Endothelial cell of umbilical vein (primary cell): ENCODE data around the gene UCKL1. TPM values are rescaled to one million over a fixed set of nuclear protein-coding genes. Genes with fewer than 3 reads are reported as not detected.

Source experiments
- BruUV-seq: library from RNA; stranded (reverse); fragments of 400-500 nt; replicated peaks from 2 replicates; lab custom pipeline; 2021; lab: Mats Ljungman, UMichigan
- CTCF ChIA-PET: fragments of 300-600, 350-600 bp; sonication (Branson Sonifier 250); formaldehyde crosslinking; loops from one replicate; lab custom pipeline; 2021; ENCODE audit warnings: antibody characterized with exemption, inconsistent platforms; lab: Charles Lee
- POLR2A ChIA-PET: fragments of 300-600, 350-600 bp; sonication (Branson Sonifier 250); formaldehyde crosslinking; loops from one replicate; lab custom pipeline; 2021; ENCODE audit warnings: antibody characterized with exemption, inconsistent platforms; lab: Charles Lee
- DNase-seq: peaks from one replicate; pipeline ENCODE4 v3.0.0-alpha.2; 2011; ENCODE audit warnings: low read depth, low spot score
- FAIRE-seq: peaks from 2 replicates; lab custom pipeline; 2011; peaks lifted over from hg19 to GRCh38; lab: Jason Lieb, UNC
- H2AFZ ChIP-seq: 2 replicates; pipeline ENCODE4 v1.6.0; 2012; ENCODE audit warnings: low read depth, low read length, control low read depth, inconsistent platforms
- H3K27ac ChIP-seq: 2 replicates; pipeline ENCODE4 v1.5.1; 2011; ENCODE audit warnings: low read depth, mild to moderate bottlenecking, control low read depth, low read length, moderate library complexity; ENCODE audit not compliant: insufficient read depth
- H3K27me3 ChIP-seq, 2 experiments: 2 replicates each; pipeline versions ENCODE4 v1.6.0 to v1.6.1; 2011; ENCODE audit warnings: low read length in 2 of 2, mixed read lengths in 1 of 2; ENCODE audit not compliant: control insufficient read depth in 2 of 2, insufficient read depth in 2 of 2
- H3K36me3 ChIP-seq, 2 experiments: 2 replicates in 1 of 2; 3 replicates in 1 of 2; pipeline ENCODE4 v1.5.1; 2011; ENCODE audit warnings: low read length in 2 of 2, mild to moderate bottlenecking in 1 of 2, moderate library complexity in 1 of 2; ENCODE audit not compliant: control insufficient read depth in 2 of 2, insufficient read depth in 2 of 2; ENCODE audit errors: extremely low read depth in 1 of 2
- H3K4me1 ChIP-seq: 3 replicates; pipeline ENCODE4 v1.5.1; 2011; ENCODE audit warnings: mild to moderate bottlenecking, low read length; ENCODE audit not compliant: control insufficient read depth, insufficient read depth; ENCODE audit errors: extremely low read depth
- H3K4me2 ChIP-seq: 2 replicates; pipeline ENCODE4 v1.6.1; 2011; ENCODE audit warnings: low read length, control low read depth, mixed read lengths; ENCODE audit not compliant: insufficient read depth
- H3K4me3 ChIP-seq, 3 experiments: fragments of 200-600 bp in 1 of 3; sonication (generic), shearing (Covaris generic) in 1 of 3; replicated peaks in 1 of 3; 2 replicates each; pipeline ENCODE4 v1.5.1; 2011 to 2016; ENCODE audit warnings: control low read depth in 3 of 3, low read length in 3 of 3, mild to moderate bottlenecking in 2 of 3, inconsistent platforms in 1 of 3, low read depth in 1 of 3, moderate library complexity in 1 of 3; ENCODE audit not compliant: insufficient read depth in 1 of 3
- H3K79me2 ChIP-seq: 2 replicates; pipeline ENCODE4 v1.6.0; 2012; ENCODE audit warnings: low read length, inconsistent platforms; ENCODE audit not compliant: control insufficient read depth, insufficient read depth
- H3K9ac ChIP-seq: replicated peaks from 2 replicates; pipeline ENCODE3; 2011; ENCODE audit warnings: low read length, control low read depth; ENCODE audit not compliant: insufficient read depth; ENCODE audit errors: extremely low read depth
- H3K9me1 ChIP-seq: replicated peaks from 3 replicates; pipeline ENCODE4 v1.6.0; 2011; ENCODE audit warnings: mild to moderate bottlenecking, low read length; ENCODE audit not compliant: control insufficient read depth, insufficient read depth; ENCODE audit errors: extremely low read depth
- H3K9me3 ChIP-seq: replicated peaks from 2 replicates; pipeline ENCODE4 v1.5.1; 2012; ENCODE audit warnings: low read length, inconsistent platforms; ENCODE audit not compliant: control insufficient read depth, insufficient read depth
- H4K20me1 ChIP-seq: replicated peaks from 2 replicates; pipeline ENCODE3; 2011; ENCODE audit warnings: mild to moderate bottlenecking, low read length; ENCODE audit not compliant: control insufficient read depth, insufficient read depth; ENCODE audit errors: extremely low read depth
- EZH2 ChIP-seq: IDR thresholded peaks from 2 replicates; pipeline ENCODE4 v1.6.1; 2012; ENCODE audit warnings: borderline replicate concordance, low read depth, mild to moderate bottlenecking, moderate library complexity, low read length, inconsistent platforms; ENCODE audit not compliant: severe bottlenecking
- FOS ChIP-seq: IDR thresholded peaks from 2 replicates; pipeline ENCODE4 v1.6.1; 2011; ENCODE audit warnings: mild to moderate bottlenecking, low read length, moderate library complexity, borderline replicate concordance; ENCODE audit not compliant: insufficient read depth
- GATA2 ChIP-seq: IDR thresholded peaks from 2 replicates; pipeline ENCODE4 v1.7.0; 2011; ENCODE audit warnings: low read depth, mild to moderate bottlenecking, moderate library complexity, mixed read lengths, low read length; ENCODE audit not compliant: insufficient read length, insufficient read depth
- JUN ChIP-seq: IDR thresholded peaks from 2 replicates; pipeline ENCODE4 v1.6.1; 2011; ENCODE audit warnings: borderline replicate concordance, low read depth; ENCODE audit not compliant: insufficient read length, insufficient read depth
- MYC ChIP-seq: IDR thresholded peaks from one replicate; pipeline ENCODE4 v1.6.1; 2011; ENCODE audit warnings: mild to moderate bottlenecking, low read depth, low read length
- POLR2A ChIP-seq: IDR thresholded peaks from 2 replicates; pipeline ENCODE4 v1.6.1; 2012; ENCODE audit warnings: low read depth, mild to moderate bottlenecking, control low read depth, low read length
- POLR2AphosphoS5 ChIP-seq: IDR thresholded peaks from 2 replicates; pipeline ENCODE4 v1.6.1; 2012; ENCODE audit warnings: low read depth, mild to moderate bottlenecking, control low read depth, low read length, moderate library complexity; ENCODE audit not compliant: insufficient read depth
- dilution Hi-C: fragments of 300-500 bp; cut with MboI; formaldehyde crosslinking; loops from one replicate; pipeline ENCODE4 v1.15.0; 2019; ENCODE audit warnings: low sequenced_read_pairs; ENCODE audit not compliant: extremely low pct_ligation_motif_present
- intact Hi-C: fragments of 100-400 bp; cut with micrococcal nuclease; formaldehyde crosslinking; loops from one replicate; pipeline ENCODE4 v1.10.0; 2022
- polyA plus RNA-seq, 4 experiments: library from polyadenylated mRNA; depleted of rRNA in 3 of 4; stranded (reverse) in 3 of 4; unstranded in 1 of 4; fragments of >200 nt; gene quantifications; 2 replicates each; pipeline versions ENCODE4 v1.2.1 to v1.2.3, GENCODE V29; 2011 to 2012; ENCODE audit warnings: missing spikeins in 1 of 4
- total RNA-seq: library from RNA; stranded (reverse); gene quantifications from 2 replicates; pipeline ENCODE4 v1.2.3, GENCODE V29; 2021
- TF ChIP-seq, protein P1 (sequence below): IDR thresholded peaks from 2 replicates; pipeline ENCODE4 v1.6.1; 2011; ENCODE audit not compliant: insufficient read depth, insufficient read length
- TF ChIP-seq, protein P2 (sequence below), 2 donors: IDR thresholded peaks; 1 replicate in 1 of 2; 2 replicates in 1 of 2; pipeline ENCODE4 v1.5.1; 2011; ENCODE audit warnings: low read length in 2 of 2, mild to moderate bottlenecking in 2 of 2, moderate library complexity in 2 of 2, control low read depth in 1 of 2, inconsistent platforms in 1 of 2, low read depth in 1 of 2; ENCODE audit not compliant: insufficient read depth in 1 of 2; ENCODE audit errors: extremely low read depth in 1 of 2

UCKL1 gene
- total and polyA plus RNA-seq, 2 donors (not counting 3 experiments of a cell fraction or from before 2014, with no cell fraction given): 51.1 to 78.8 TPM

DNA sequence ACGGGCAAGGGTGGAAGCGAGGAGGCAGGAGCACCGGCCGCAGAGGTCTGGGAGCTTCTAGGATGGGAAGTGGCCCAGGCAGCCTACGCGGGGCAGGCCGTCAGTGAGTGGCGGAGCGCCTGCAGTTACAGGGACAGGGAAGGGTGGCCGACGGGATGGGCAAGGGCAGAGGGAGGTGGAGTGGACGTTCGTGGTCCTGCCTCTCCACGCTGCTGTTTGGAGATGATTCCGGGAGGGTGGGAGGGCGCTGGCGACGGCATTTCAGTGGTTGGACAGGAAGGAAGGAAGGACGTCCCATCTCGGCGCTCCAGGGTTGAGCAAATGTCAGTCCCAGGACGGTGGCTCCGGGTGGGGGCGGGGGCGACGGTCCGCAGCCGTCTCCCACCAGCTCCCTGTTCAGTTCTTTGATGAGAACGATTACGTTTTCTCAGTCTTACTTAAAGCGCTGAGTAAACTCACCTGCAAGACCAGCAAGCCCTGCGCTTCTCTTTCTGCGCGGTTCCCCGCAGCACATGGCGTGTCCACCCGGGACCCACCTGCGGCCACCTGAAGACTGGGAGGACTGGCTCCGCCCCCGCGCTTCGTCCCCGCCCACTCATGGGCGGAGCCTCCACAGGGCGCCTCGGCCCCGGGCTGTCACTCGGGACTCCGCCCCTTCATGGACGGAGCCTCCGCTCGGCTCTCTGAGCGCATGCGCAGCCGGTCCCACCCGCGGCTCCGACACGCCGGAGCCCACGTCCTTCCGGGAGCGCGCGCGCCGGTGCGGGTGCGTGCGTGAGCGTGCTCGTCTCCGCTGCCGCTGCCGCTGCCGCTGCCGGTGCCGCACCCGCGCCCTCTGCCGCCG, 61.6 kb downstream of the UCKL1 start, which contains the start of gene DNAJC5:
Gene DNAJC5 (plus strand): TSS at position 769 of the 844 bp plus-strand sequence. CDS start 33,220 bp downstream, outside the sequence.
- intact Hi-C loops (loop anchor here (1.0 to 10.0 kb wide), 3 partner anchors 21 to 160 kb away; partner anchors contain the start of gene TPD52L2), dilution Hi-C loops (no loop called here)
- BruUV-seq: no TSS peak
- no peaks in the 10 kb centered on the region for H3K9me3 ChIP-seq
- TF ChIP-seq POLR2AphosphoS5: peak; percentile 81
- no peak for TF ChIP-seq FOS
- TF ChIP-seq POLR2A: no peak
- H3K4me2 ChIP-seq: peak within 1 kb of the TSS; percentile 96
- DNase-seq (peak; percentile 91), FAIRE-seq (peak; percentile 95)
- H3K9me1 ChIP-seq: no peaks in the 10 kb centered on the region
- no peaks in the 10 kb centered on the region for H3K27me3 ChIP-seq
- peak within 1 kb of the TSS; percentile 67 for H2AFZ ChIP-seq
- H3K4me1 ChIP-seq: peaks cover 14% of the 10 kb centered on the region
- peak within 1 kb of the TSS; percentile 66 for H3K27ac ChIP-seq
- peak within 1 kb of the TSS; percentile 72 for H3K9ac ChIP-seq
- H3K79me2 ChIP-seq: peaks cover 43% of the 10 kb centered on the region
- ChIA-PET POLR2A (no interaction called here), CTCF (interaction anchor here (0.8 to 1.8 kb wide), 6 partner anchors 21 to 356 kb away, joined by 3 to 11 read pairs (median 4); partner anchors contain the start of genes LKAAEAR1 and SAMD10)
- peaks cover 14 to 27% of the 10 kb centered on the region in 2 experiments for H3K36me3 ChIP-seq
- H4K20me1 ChIP-seq: peaks cover 13% of the 10 kb centered on the region
- H3K4me3 ChIP-seq: peak within 1 kb of the TSS; percentile 67 to 98 (median 86)

DNA sequence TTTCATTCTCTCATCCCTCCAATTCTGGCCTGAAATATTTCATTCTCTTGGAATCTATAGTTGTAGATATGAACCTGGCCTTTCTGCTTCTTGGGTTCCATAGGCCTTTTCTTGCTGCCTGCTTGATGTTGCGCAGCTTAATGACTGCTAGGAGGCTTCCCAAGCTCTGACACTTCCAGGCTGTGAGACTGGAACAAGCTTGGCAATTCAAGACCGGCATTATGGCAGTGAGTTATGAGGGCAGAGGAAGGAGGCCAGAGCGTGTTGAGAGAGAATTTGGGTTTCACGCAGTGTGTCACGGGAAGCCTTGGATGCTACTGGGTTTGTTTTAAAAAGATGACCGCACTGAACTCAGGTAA, 62.2 kb downstream of the UCKL1 start:
- Histone ChIP-seq H3K4me3 (no peak overlapping the region), H3K27me3 (no peaks in the 10 kb centered on the region), H3K9ac (no peak overlapping the region), H3K9me3 (no peaks in the 10 kb centered on the region), H3K4me2 (no peak overlapping the region), H2AFZ (peak overlapping the region; percentile 67), H3K27ac (no peak overlapping the region), H3K4me1 (peaks cover 14% of the 10 kb centered on the region), H3K9me1 (no peaks in the 10 kb centered on the region), H3K79me2 (peaks cover 37% of the 10 kb centered on the region), H4K20me1 (peaks cover 10% of the 10 kb centered on the region), H3K36me3 (peaks cover 15 to 32% of the 10 kb centered on the region in 2 experiments)
- intact Hi-C loops (loop anchor here (1.0 to 10.0 kb wide), 3 partner anchors 21 to 161 kb away; partner anchors contain the start of gene TPD52L2), dilution Hi-C loops (no loop called here)
- BruUV-seq: no TSS peak
- TF ChIP-seq FOS: no peak
- TF ChIP-seq MYC: no peak
- TF ChIP-seq, protein P1, sequence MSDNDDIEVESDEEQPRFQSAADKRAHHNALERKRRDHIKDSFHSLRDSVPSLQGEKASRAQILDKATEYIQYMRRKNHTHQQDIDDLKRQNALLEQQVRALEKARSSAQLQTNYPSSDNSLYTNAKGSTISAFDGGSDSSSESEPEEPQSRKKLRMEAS: no peak
- no peak for TF ChIP-seq EZH2
- no peak for TF ChIP-seq GATA2
- TF ChIP-seq POLR2AphosphoS5: no peak
- TF ChIP-seq POLR2A: no peak
- TF ChIP-seq, protein P2, sequence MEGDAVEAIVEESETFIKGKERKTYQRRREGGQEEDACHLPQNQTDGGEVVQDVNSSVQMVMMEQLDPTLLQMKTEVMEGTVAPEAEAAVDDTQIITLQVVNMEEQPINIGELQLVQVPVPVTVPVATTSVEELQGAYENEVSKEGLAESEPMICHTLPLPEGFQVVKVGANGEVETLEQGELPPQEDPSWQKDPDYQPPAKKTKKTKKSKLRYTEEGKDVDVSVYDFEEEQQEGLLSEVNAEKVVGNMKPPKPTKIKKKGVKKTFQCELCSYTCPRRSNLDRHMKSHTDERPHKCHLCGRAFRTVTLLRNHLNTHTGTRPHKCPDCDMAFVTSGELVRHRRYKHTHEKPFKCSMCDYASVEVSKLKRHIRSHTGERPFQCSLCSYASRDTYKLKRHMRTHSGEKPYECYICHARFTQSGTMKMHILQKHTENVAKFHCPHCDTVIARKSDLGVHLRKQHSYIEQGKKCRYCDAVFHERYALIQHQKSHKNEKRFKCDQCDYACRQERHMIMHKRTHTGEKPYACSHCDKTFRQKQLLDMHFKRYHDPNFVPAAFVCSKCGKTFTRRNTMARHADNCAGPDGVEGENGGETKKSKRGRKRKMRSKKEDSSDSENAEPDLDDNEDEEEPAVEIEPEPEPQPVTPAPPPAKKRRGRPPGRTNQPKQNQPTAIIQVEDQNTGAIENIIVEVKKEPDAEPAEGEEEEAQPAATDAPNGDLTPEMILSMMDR (IDR thresholded peaks at IDR 0.05; ENCODE audit: extremely low read depth in 1 of 2, insufficient read depth in 1 of 2, low read depth in 1 of 2, low read length in 2 of 2): no peak
- TF ChIP-seq JUN: no peak
- POLR2A ChIA-PET: no interaction called here
- FAIRE-seq (peak; percentile 52), DNase-seq (peak; percentile 9)
- CTCF ChIA-PET: interaction anchor here (0.8 to 1.8 kb wide), 5 partner anchors 20 to 356 kb away, joined by 3 to 11 read pairs (median 5); partner anchors contain the start of gene LKAAEAR1
